GM12878 (cell line): ENCODE measurements around the gene C2. TPM values are rescaled to one million over a fixed set of nuclear protein-coding genes. Genes with fewer than 3 reads are reported as not detected.
"Not testable (repeated sequence)": the region's sequence is repeated elsewhere in the genome, so short reads cannot be mapped to it uniquely, and the experiment has no call there.

Experiments
- ATAC-seq: fragments of 200-7000 bp; cut with Tn5 transposase; 3 replicates; pipeline ENCODE4 v1.9.1; 2020; ENCODE audit warnings: mild to moderate bottlenecking, moderate library complexity
- BruUV-seq: library from RNA; stranded (reverse); fragments of 400-500 nt; replicated peaks from 2 replicates; lab custom pipeline; 2021; lab: Mats Ljungman, UMichigan
- CTCF ChIA-PET: fragments of 300-600 bp; sonication (Branson Sonifier 250); formaldehyde crosslinking; extraction: SDS; loops from one replicate; lab custom pipeline; 2021; ENCODE audit warnings: inconsistent platforms; lab: Yijun Ruan, JAX
- POLR2A ChIA-PET: fragments of 350-600 bp; formaldehyde crosslinking; extraction: SDS; loops from one replicate; lab custom pipeline; 2021; ENCODE audit warnings: inconsistent platforms; lab: Charles Lee
- RAD21 ChIA-PET: fragments of 300-600 bp; sonication (Branson Sonifier 250); formaldehyde crosslinking; loops from one replicate; lab custom pipeline; 2023; ENCODE audit warnings: antibody characterized with exemption; ENCODE audit not compliant: unreplicated experiment; lab: Charles Lee
- SMC1A ChIA-PET: fragments of 300-600 bp; sonication (Branson Sonifier 250); formaldehyde crosslinking; loops from one replicate; lab custom pipeline; 2023; ENCODE audit not compliant: unreplicated experiment, uncharacterized antibody; lab: Charles Lee
- DNase-seq: peaks from one replicate; pipeline ENCODE4 v3.0.0-alpha.2; 2011; ENCODE audit warnings: low read depth, low spot score
- FAIRE-seq: peaks from 3 replicates; lab custom pipeline; 2011; peaks lifted over from hg19 to GRCh38; lab: Jason Lieb, UNC
- H2AFZ ChIP-seq: 2 replicates; pipeline ENCODE4 v1.6.0; 2011; ENCODE audit warnings: low read depth, low read length, control low read depth; ENCODE audit not compliant: control insufficient read depth
- H3K27ac ChIP-seq: 2 replicates; pipeline ENCODE4 v1.5.1; 2011; ENCODE audit warnings: control low read depth; ENCODE audit not compliant: control insufficient read depth, insufficient read depth
- H3K27me3 ChIP-seq, 2 experiments: replicated peaks in 1 of 2; 2 replicates each; pipeline versions ENCODE4 v1.6.0 to v1.6.1; 2011; ENCODE audit warnings: low read length in 1 of 2; ENCODE audit not compliant: control insufficient read depth in 2 of 2, insufficient read depth in 2 of 2
- H3K36me3 ChIP-seq, 2 experiments: 2 replicates each; pipeline ENCODE4 v1.5.1; 2011; ENCODE audit warnings: low read length in 1 of 2; ENCODE audit not compliant: control insufficient read depth in 2 of 2, insufficient read depth in 2 of 2
- H3K4me1 ChIP-seq: 2 replicates; pipeline ENCODE4 v1.6.1; 2011; ENCODE audit warnings: mild to moderate bottlenecking, low read length, moderate library complexity, mixed read lengths; ENCODE audit not compliant: control insufficient read depth, insufficient read depth
- H3K4me2 ChIP-seq: 2 replicates; pipeline ENCODE4 v1.6.0; 2011; ENCODE audit warnings: control low read depth; ENCODE audit not compliant: control insufficient read depth, insufficient read depth
- H3K4me3 ChIP-seq: fragments of 200-600 bp; sonication (generic); 2 replicates; pipeline ENCODE4 v1.5.1; 2016
- H3K79me2 ChIP-seq: 2 replicates; pipeline ENCODE4 v1.6.0; 2011; ENCODE audit warnings: low read length; ENCODE audit not compliant: control insufficient read depth, insufficient read depth
- H3K9ac ChIP-seq: 2 replicates; pipeline ENCODE4 v1.8.0; 2011; ENCODE audit warnings: low read length, control low read depth, mixed read lengths; ENCODE audit not compliant: control insufficient read depth, insufficient read depth
- H3K9me3 ChIP-seq: replicated peaks from 3 replicates; pipeline ENCODE4 v1.5.1; 2011; ENCODE audit warnings: mild to moderate bottlenecking, low read length; ENCODE audit not compliant: control insufficient read depth, insufficient read depth
- H4K20me1 ChIP-seq: 2 replicates; pipeline ENCODE4 v1.6.0; 2011; ENCODE audit not compliant: control insufficient read depth, insufficient read depth
- IKZF1 ChIP-seq: fragments of 450-650 bp; conservative IDR thresholded peaks from 2 replicates; pipeline ENCODE4 v1.6.1; 2017; ENCODE audit warnings: antibody characterized with exemption, mild to moderate bottlenecking
- POLR2A ChIP-seq: IDR thresholded peaks from 2 replicates; pipeline ENCODE4 v1.6.1; 2011; ENCODE audit warnings: low read depth, mild to moderate bottlenecking, low read length
- SMARCA5 ChIP-seq: fragments of 450-650 bp; IDR thresholded peaks from 2 replicates; pipeline ENCODE4 v1.6.1; 2017; ENCODE audit warnings: mild to moderate bottlenecking
- SUZ12 ChIP-seq: fragments of 200-600 bp; sonication (generic); IDR thresholded peaks from one replicate; pipeline ENCODE4 v1.6.1; 2018; ENCODE audit warnings: antibody characterized with exemption, mild to moderate bottlenecking; ENCODE audit not compliant: unreplicated experiment
- ZNF217 ChIP-seq: fragments of 450-650 bp; IDR thresholded peaks from 2 replicates; pipeline ENCODE4 v1.6.1; 2017; ENCODE audit warnings: antibody characterized with exemption, mild to moderate bottlenecking
- WGBS: methylation state at CpG from one replicate; pipeline ENCODE4 v1.1.6; 2016; ENCODE audit warnings: low lambda C conversion rate; ENCODE audit not compliant: insufficient replicate concordance, insufficient coverage; ENCODE audit errors: missing lambda C conversion rate; 5-methylcytosine and 5-hydroxymethylcytosine counted together
- in situ Hi-C: fragments of 300-500 bp; cut with MboI; formaldehyde crosslinking; loops from 9 replicates; pipeline ENCODE4 v1.14.3; 2018; ENCODE audit warnings: mixed read lengths
- intact Hi-C: fragments of 100-400 bp; cut with micrococcal nuclease; formaldehyde crosslinking; loops from one replicate; pipeline ENCODE4 v1.14.2; 2022; ENCODE audit not compliant: unreplicated experiment
- polyA plus RNA-seq, 11 experiments: library from polyadenylated mRNA; depleted of rRNA in 4 of 11; unstranded in 6 of 11; stranded (reverse) in 5 of 11; fragments of >200 nt; fragmentation: Nextera tagmentation in 4 of 11; fragmentation: Illumina TruSeq in 1 of 11; extraction: Ambion mirVana in 4 of 11; extraction: Trizol in 1 of 11; gene quantifications; 1 replicate in 1 of 11; 2 replicates in 10 of 11; pipeline versions ENCODE4 v1.2.1 to v1.2.3, GENCODE V29; 2011 to 2016; ENCODE audit warnings: inconsistent platforms in 2 of 11, missing spikeins in 2 of 11, low read depth in 1 of 11
- total RNA-seq, 4 experiments: library from RNA; depleted of rRNA in 3 of 4; stranded (reverse); fragments of >200 nt in 3 of 4; fragmentation: Illumina TruSeq in 1 of 4; extraction: Trizol in 1 of 4; gene quantifications; 2 replicates each; pipeline versions ENCODE4 v1.2.1 to v1.2.3, GENCODE V29; 2013 to 2021
- TF ChIP-seq, protein P1 (sequence below): IDR thresholded peaks from 2 replicates; pipeline ENCODE4 v1.6.1; 2012; ENCODE audit warnings: low read depth, low read length, improper control_type of control experiment
- TF ChIP-seq, protein P2 (sequence below), 3 experiments: IDR thresholded peaks in 2 of 3; conservative IDR thresholded peaks in 1 of 3; 2 replicates each; pipeline ENCODE4 v1.5.1; 2011; ENCODE audit warnings: low read depth in 3 of 3, low read length in 3 of 3, mild to moderate bottlenecking in 3 of 3, control low read depth in 2 of 3, moderate library complexity in 2 of 3, inconsistent platforms in 1 of 3, mixed read lengths in 1 of 3; ENCODE audit not compliant: control insufficient read depth in 2 of 3, insufficient read depth in 1 of 3; ENCODE audit errors: extremely low read depth in 1 of 3
- TF ChIP-seq, protein P3 (sequence below): fragments of 450-650 bp; IDR thresholded peaks from 2 replicates; pipeline ENCODE4 v1.6.1; 2018; ENCODE audit warnings: borderline replicate concordance, mild to moderate bottlenecking; ENCODE audit not compliant: partially characterized antibody
- TF ChIP-seq, protein P4 (sequence below): IDR thresholded peaks from 2 replicates; pipeline ENCODE4 v1.6.1; 2012; ENCODE audit warnings: mild to moderate bottlenecking, low read depth, low read length

The C2 gene
- total and polyA plus RNA-seq, 10 of the 15 experiments (the other 5 are each of a cell fraction or from before 2014, with no cell fraction given), result 0.06 to 0.97 (median 0.21) TPM; not detected in 5

DNA sequence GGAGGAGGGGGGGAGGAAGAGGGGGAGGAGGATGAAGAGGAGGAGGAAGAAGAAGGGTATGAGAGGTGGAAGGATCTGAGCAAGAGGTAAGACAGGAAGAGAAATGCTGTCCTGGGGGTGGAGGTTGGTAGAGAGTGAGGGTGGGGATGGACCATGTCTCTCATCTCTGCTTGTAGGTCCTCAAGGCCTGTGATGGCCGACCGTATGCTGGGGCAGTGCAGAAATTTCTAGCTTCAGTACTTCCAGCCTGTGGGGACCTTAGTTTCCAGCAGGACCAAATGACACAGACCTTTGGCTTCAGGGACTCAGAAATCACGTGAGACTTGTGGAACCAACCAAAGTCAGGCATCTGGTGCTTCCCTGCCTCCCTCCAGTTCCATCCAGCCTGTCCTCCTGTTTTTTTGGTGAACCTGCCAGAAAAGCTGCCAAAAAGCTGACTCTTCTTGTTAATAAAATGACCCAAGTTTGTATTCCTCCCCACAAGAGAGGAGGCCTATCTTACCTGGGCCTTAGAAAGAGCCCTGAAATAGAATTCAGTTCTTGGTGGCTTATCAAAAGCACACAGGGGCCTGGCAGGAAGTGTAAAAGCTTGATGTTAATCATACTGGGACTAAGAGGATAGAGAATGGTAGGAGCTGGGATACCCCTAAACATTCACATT lies 51.9 kb downstream of the C2 start (continued):
- TF ChIP-seq SUZ12 (no peak), POLR2A (no peak), SMARCA5 (no peak), ZNF217 (no peak), IKZF1 (no peak)
- TF ChIP-seq, protein P1, sequence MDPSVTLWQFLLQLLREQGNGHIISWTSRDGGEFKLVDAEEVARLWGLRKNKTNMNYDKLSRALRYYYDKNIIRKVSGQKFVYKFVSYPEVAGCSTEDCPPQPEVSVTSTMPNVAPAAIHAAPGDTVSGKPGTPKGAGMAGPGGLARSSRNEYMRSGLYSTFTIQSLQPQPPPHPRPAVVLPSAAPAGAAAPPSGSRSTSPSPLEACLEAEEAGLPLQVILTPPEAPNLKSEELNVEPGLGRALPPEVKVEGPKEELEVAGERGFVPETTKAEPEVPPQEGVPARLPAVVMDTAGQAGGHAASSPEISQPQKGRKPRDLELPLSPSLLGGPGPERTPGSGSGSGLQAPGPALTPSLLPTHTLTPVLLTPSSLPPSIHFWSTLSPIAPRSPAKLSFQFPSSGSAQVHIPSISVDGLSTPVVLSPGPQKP, result no peak
- TF ChIP-seq, protein P2, sequence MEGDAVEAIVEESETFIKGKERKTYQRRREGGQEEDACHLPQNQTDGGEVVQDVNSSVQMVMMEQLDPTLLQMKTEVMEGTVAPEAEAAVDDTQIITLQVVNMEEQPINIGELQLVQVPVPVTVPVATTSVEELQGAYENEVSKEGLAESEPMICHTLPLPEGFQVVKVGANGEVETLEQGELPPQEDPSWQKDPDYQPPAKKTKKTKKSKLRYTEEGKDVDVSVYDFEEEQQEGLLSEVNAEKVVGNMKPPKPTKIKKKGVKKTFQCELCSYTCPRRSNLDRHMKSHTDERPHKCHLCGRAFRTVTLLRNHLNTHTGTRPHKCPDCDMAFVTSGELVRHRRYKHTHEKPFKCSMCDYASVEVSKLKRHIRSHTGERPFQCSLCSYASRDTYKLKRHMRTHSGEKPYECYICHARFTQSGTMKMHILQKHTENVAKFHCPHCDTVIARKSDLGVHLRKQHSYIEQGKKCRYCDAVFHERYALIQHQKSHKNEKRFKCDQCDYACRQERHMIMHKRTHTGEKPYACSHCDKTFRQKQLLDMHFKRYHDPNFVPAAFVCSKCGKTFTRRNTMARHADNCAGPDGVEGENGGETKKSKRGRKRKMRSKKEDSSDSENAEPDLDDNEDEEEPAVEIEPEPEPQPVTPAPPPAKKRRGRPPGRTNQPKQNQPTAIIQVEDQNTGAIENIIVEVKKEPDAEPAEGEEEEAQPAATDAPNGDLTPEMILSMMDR (IDR thresholded peaks at IDR 0.05 in 2 of 3, conservative IDR thresholded peaks at IDR 0.05 in 1 of 3; ENCODE audit: control insufficient read depth in 2 of 3, extremely low read depth in 1 of 3, insufficient read depth in 1 of 3, low read depth in 3 of 3, low read length in 3 of 3), result no peak
- TF ChIP-seq, protein P3, sequence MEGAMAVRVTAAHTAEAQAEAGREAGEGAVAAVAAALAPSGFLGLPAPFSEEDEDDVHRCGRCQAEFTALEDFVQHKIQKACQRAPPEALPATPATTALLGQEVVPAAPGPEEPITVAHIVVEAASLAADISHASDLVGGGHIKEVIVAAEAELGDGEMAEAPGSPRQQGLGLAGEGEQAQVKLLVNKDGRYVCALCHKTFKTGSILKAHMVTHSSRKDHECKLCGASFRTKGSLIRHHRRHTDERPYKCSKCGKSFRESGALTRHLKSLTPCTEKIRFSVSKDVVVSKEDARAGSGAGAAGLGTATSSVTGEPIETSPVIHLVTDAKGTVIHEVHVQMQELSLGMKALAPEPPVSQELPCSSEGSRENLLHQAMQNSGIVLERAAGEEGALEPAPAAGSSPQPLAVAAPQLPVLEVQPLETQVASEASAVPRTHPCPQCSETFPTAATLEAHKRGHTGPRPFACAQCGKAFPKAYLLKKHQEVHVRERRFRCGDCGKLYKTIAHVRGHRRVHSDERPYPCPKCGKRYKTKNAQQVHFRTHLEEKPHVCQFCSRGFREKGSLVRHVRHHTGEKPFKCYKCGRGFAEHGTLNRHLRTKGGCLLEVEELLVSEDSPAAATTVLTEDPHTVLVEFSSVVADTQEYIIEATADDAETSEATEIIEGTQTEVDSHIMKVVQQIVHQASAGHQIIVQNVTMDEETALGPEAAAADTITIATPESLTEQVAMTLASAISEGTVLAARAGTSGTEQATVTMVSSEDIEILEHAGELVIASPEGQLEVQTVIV, result no peak
- TF ChIP-seq, protein P4, sequence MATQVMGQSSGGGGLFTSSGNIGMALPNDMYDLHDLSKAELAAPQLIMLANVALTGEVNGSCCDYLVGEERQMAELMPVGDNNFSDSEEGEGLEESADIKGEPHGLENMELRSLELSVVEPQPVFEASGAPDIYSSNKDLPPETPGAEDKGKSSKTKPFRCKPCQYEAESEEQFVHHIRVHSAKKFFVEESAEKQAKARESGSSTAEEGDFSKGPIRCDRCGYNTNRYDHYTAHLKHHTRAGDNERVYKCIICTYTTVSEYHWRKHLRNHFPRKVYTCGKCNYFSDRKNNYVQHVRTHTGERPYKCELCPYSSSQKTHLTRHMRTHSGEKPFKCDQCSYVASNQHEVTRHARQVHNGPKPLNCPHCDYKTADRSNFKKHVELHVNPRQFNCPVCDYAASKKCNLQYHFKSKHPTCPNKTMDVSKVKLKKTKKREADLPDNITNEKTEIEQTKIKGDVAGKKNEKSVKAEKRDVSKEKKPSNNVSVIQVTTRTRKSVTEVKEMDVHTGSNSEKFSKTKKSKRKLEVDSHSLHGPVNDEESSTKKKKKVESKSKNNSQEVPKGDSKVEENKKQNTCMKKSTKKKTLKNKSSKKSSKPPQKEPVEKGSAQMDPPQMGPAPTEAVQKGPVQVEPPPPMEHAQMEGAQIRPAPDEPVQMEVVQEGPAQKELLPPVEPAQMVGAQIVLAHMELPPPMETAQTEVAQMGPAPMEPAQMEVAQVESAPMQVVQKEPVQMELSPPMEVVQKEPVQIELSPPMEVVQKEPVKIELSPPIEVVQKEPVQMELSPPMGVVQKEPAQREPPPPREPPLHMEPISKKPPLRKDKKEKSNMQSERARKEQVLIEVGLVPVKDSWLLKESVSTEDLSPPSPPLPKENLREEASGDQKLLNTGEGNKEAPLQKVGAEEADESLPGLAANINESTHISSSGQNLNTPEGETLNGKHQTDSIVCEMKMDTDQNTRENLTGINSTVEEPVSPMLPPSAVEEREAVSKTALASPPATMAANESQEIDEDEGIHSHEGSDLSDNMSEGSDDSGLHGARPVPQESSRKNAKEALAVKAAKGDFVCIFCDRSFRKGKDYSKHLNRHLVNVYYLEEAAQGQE, result no peak

DNA sequence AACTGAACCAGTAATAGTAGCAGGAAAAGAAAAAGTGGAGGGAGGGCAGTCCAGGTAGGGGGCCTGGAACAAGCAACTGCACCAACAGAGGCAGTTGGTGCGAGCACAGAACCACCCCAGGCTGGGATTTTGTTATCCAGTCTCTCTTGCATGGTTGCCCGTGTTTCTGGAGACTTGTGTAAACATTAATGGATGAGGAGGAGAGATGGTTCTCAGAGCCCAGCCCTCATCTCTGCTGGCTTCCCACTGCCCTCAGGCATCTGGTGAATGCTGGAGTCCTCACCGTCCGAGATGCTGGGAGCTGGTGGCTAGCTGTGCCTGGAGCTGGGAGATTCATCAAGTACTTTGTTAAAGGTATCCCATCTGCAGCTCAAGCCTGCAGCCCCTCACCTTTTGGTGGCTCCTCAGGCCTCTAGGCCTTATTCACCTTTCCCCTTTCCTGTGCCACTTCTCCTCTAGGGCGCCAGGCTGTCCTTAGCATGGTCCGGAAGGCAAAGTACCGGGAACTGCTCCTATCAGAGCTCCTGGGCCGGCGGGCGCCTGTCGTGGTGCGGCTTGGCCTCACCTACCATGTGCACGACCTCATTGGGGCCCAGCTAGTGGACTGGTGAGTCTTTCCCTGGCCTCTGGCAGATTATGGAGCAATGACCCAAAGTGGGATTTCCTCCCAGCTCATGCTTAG lies 52.8 kb downstream of the C2 start:
- H3K4me2 ChIP-seq, H3K27me3 ChIP-seq, H2AFZ ChIP-seq, H3K36me3 ChIP-seq, FAIRE-seq, ATAC-seq, H3K27ac ChIP-seq, POLR2A ChIA-PET, H4K20me1 ChIP-seq, H3K4me1 ChIP-seq, RAD21 ChIA-PET, H3K9me3 ChIP-seq, intact Hi-C loops, BruUV-seq, SMC1A ChIA-PET, CTCF ChIA-PET, in situ Hi-C loops, H3K79me2 ChIP-seq, H3K9ac ChIP-seq, H3K4me3 ChIP-seq, DNase-seq: not testable (repeated sequence)
- 96% methylated on average over 12 of the region's 13 CpGs for WGBS
